ENCODE results near the gene BCAS3. TPM values are rescaled to one million over a fixed set of nuclear protein-coding genes. Genes with fewer than 3 reads are reported as not detected.

The BCAS3 gene
- polyA plus RNA-seq, 1 experiment, result 17.5 TPM

DNA sequence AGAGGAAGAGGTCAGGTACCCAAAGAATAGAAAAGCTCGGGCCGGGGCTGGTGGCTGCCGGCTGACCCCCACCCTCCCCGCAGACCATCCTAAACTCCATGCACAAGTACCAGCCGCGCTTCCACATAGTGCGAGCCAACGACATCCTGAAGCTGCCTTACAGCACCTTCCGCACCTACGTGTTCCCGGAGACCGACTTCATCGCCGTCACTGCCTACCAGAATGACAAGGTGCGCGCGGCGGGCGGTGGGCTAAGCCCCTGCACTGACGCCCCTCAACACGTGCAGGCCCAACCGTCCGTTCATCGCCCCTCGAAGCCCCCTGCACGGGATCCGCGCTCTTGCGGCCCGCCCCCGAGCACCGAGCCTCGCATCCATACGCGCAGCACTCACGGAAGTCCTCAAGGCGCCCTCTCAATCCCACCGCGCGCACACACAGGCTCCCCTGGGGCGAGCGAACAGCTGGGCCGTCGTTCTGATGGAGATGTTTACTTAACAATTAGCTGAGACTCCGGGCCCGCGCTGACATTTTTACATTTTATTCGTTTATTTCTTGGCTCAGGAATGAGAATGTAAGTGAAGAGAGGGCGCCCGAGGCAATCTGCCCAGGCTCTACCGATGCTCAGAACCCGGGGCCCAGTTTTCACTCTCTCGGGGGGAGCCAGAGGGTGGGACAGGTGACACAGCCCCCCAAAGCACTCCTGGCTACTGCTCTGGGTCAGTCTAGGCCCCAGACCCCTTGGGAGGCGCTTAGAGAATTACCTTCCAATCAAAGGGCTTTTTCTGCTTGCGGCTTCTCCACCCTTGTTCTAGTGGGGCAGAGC is 725.5 kb downstream of the BCAS3 start:
- TF ChIP-seq, protein P1, sequence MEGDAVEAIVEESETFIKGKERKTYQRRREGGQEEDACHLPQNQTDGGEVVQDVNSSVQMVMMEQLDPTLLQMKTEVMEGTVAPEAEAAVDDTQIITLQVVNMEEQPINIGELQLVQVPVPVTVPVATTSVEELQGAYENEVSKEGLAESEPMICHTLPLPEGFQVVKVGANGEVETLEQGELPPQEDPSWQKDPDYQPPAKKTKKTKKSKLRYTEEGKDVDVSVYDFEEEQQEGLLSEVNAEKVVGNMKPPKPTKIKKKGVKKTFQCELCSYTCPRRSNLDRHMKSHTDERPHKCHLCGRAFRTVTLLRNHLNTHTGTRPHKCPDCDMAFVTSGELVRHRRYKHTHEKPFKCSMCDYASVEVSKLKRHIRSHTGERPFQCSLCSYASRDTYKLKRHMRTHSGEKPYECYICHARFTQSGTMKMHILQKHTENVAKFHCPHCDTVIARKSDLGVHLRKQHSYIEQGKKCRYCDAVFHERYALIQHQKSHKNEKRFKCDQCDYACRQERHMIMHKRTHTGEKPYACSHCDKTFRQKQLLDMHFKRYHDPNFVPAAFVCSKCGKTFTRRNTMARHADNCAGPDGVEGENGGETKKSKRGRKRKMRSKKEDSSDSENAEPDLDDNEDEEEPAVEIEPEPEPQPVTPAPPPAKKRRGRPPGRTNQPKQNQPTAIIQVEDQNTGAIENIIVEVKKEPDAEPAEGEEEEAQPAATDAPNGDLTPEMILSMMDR (IDR thresholded peaks at IDR 0.05; ENCODE audit: low read depth, low read length), result no peak
- Histone ChIP-seq H3K4me3 (ENCODE audit: low read depth, low read length) (peak overlapping the region; percentile 98), H3K27me3 (ENCODE audit: control insufficient read depth, insufficient read depth, low read length) (no peaks in the 10 kb centered on the region), H3K27ac (ENCODE audit: low read depth, low read length) (peak overlapping the region; percentile 93), H3K9me3 (ENCODE audit: control insufficient read depth, insufficient read depth, low read length) (no peaks in the 10 kb centered on the region; the same call in 1 of the 2 replicates)
- no peak for DNase-seq (ENCODE audit: low read depth, low spot score)
- ChIA-PET CTCF (interaction anchor here (0.6 to 1.3 kb wide), 3 partner anchors 9 to 432 kb away, joined by 4 to 9 read pairs (median 4); no protein-coding TSS in a partner anchor), POLR2A (interaction anchor here (0.7 to 1.1 kb wide), 4 partner anchors 10 to 195 kb away, joined by 3 to 5 read pairs (median 3); no protein-coding TSS in a partner anchor)

DNA sequence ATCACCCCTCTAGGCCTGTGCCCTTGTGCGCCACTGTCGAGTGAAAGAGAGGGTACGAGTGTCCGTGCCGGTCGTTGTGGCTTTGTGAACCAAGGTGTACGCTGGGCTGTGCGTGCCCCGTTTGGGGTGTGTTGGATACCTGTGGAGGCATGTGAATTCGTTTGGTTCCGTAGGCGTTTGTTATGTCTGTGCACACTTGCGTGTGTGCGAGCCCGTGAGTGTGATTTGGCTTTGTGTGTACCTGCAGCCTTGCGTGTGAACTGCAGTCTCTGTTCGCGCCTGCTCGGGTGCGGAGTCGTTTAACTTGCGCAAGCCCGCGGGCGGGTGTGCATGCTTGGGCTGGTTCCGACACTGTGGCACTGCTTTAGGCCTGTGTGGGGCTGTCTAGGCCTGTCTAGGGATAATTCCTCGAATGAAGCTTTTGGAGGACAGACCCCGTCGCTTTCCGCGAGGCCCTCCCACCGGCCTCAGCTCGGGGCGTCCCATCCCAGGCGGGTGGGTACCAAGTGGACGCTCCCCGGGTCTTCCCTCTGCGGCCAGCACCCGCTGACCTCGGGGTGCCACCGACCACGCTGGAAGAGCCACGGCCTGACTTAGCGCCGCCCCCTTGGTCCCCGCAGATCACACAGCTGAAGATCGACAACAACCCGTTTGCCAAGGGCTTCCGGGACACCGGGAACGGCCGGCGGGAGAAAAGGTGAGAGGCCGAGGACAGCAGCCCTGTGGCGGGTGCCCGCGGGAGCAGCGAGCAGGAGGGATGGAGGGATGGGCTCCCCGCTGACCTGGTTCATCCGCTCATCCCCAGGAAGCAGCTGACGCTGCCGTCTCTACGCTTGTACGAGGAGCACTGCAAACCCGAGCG is 726.4 kb downstream of the BCAS3 start:
- no peak for DNase-seq (ENCODE audit: low read depth, low spot score)
- POLR2A ChIA-PET, result interaction anchor here (0.6 to 1.0 kb wide), 3 partner anchors 152 to 359 kb away, joined by 3 to 5 read pairs (median 5); no protein-coding TSS in a partner anchor
- Histone ChIP-seq H3K9me3 (ENCODE audit: control insufficient read depth, insufficient read depth, low read length) (no peaks in the 10 kb centered on the region; the same call in 1 of the 2 replicates), H3K27me3 (ENCODE audit: control insufficient read depth, insufficient read depth, low read length) (no peaks in the 10 kb centered on the region), H3K27ac (ENCODE audit: low read depth, low read length) (peak overlapping the region; percentile 93), H3K4me3 (ENCODE audit: low read depth, low read length) (peak overlapping the region; percentile 98)
- CTCF ChIA-PET, result interaction anchor here (1.2 to 1.3 kb wide), 2 partner anchors 8 to 432 kb away, joined by 4 to 9 read pairs; no protein-coding TSS in a partner anchor
- TF ChIP-seq, protein P1 (IDR thresholded peaks at IDR 0.05; ENCODE audit: low read depth, low read length), result no peak

DNA sequence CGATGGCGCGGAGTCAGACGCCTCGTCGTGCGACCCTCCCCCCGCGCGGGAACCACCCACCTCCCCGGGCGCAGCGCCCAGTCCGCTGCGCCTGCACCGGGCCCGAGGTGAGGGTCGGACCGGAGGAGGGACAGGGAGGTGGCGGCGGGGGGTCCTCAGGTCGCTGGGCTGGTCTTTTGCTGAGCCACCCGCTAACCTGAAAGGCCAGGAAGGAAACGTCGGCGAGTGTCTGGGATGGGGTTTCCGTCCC is 726.9 kb downstream of the BCAS3 start:
- ChIA-PET POLR2A (interaction anchor here (0.6 kb wide), 1 partner anchor 360 kb away, joined by 5 read pairs; no protein-coding TSS in a partner anchor), CTCF (no interaction called here)
- H3K27ac ChIP-seq (ENCODE audit: low read depth, low read length), result peak overlapping the region; percentile 93
- DNase-seq (ENCODE audit: low read depth, low spot score), result no peak
- no peaks in the 10 kb centered on the region for H3K27me3 ChIP-seq (ENCODE audit: control insufficient read depth, insufficient read depth, low read length)
- TF ChIP-seq, protein P1 (IDR thresholded peaks at IDR 0.05; ENCODE audit: low read depth, low read length), result no peak
- H3K9me3 ChIP-seq (ENCODE audit: control insufficient read depth, insufficient read depth, low read length), result no peaks in the 10 kb centered on the region; the same call in 1 of the 2 replicates
- H3K4me3 ChIP-seq (ENCODE audit: low read depth, low read length), result peak overlapping the region; percentile 98

- H3K4me3 ChIP-seq (ENCODE audit: low read depth, low read length), result peak overlapping the region; percentile 98
- H3K27ac ChIP-seq (ENCODE audit: low read depth, low read length), result peak overlapping the region; percentile 93
Measured at GRCh38 chr17:61404913-61405685, 727.4 kb downstream of the BCAS3 start.

More at GRCh38 chr17:61404913-61405685, 727.4 kb downstream of the BCAS3 start:
- no peak for DNase-seq (ENCODE audit: low read depth, low spot score)
- ChIA-PET CTCF (interaction anchor here (1.7 kb wide), 1 partner anchor 684 kb away, joined by 4 read pairs; no protein-coding TSS in a partner anchor), POLR2A (no interaction called here)
- Histone ChIP-seq H3K27me3 (ENCODE audit: control insufficient read depth, insufficient read depth, low read length) (no peaks in the 10 kb centered on the region), H3K9me3 (ENCODE audit: control insufficient read depth, insufficient read depth, low read length) (no peaks in the 10 kb centered on the region; the same call in 1 of the 2 replicates)
- TF ChIP-seq, protein P1 (IDR thresholded peaks at IDR 0.05; ENCODE audit: low read depth, low read length), result no peak
